GM21360 (cell line): ENCODE data around the gene CASP9.
"Not testable (repeated sequence)": the region's sequence is repeated elsewhere in the genome, so short reads cannot be mapped to it uniquely, and the experiment has no call there.

Source experiments
- ATAC-seq: cut with Tn5 transposase; IDR thresholded peaks from one replicate; pipeline ENCODE4 v1.9.1; 2021; ENCODE audit warnings: mild to moderate bottlenecking, moderate library complexity; ENCODE audit not compliant: unreplicated experiment

The CASP9 gene

GRCh38 chr1:15501208-15502032, 22.6 kb downstream of the CASP9 start:
- ATAC-seq = no peak

- ATAC-seq = no peak
These were observed 23.5 kb downstream of the CASP9 start for GRCh38 chr1:15500184-15501178.

GRCh38 chr1:15493869-15494390, 30.1 kb downstream of the CASP9 start:
- no peak for ATAC-seq

- ATAC-seq = no peak
These were observed 31.4 kb downstream of the CASP9 start for GRCh38 chr1:15492596-15492995.

- not testable (repeated sequence) for ATAC-seq
These were observed 33.0 kb downstream of the CASP9 start for GRCh38 chr1:15491010-15491409.

- ATAC-seq = no peak
These were observed 34.8 kb downstream of the CASP9 start for GRCh38 chr1:15489052-15489736.

- no peak for ATAC-seq
These were observed 35.6 kb downstream of the CASP9 start for GRCh38 chr1:15488371-15488770.

GRCh38 chr1:15486844-15487610, 37.0 kb downstream of the CASP9 start:
- not testable (repeated sequence) for ATAC-seq

- ATAC-seq = no peak
These were observed 38.4 kb downstream of the CASP9 start for GRCh38 chr1:15485636-15486035.

- ATAC-seq = not testable (repeated sequence)
These were observed 39.6 kb downstream of the CASP9 start for GRCh38 chr1:15484443-15484842.

- no peak for ATAC-seq
These were observed 40.0 kb downstream of the CASP9 start for GRCh38 chr1:15483971-15484370.

GRCh38 chr1:15482983-15483543, 41.0 kb downstream of the CASP9 start:
- not testable (repeated sequence) for ATAC-seq

GRCh38 chr1:15482455-15482854, 41.6 kb downstream of the CASP9 start:
- ATAC-seq = not testable (repeated sequence)

- no peak for ATAC-seq
These were observed 44.2 kb downstream of the CASP9 start for GRCh38 chr1:15479654-15480347.

- ATAC-seq = no peak
These were observed 46.3 kb downstream of the CASP9 start for GRCh38 chr1:15477646-15478212.

GRCh38 chr1:15476927-15477326, 47.1 kb downstream of the CASP9 start:
- ATAC-seq = no peak

- no peak for ATAC-seq
These were observed 48.2 kb downstream of the CASP9 start, which contains the start of gene CELA2B for GRCh38 chr1:15475752-15476314. CELA2B (plus strand) TSS chr1:15476104; CDS start chr1:15476126, 22 bp downstream.

GRCh38 chr1:15472587-15472986, 51.4 kb downstream of the CASP9 start:
- no peak for ATAC-seq
